ENCODE results near the gene ASAH2. TPM values are rescaled to one million over a fixed set of nuclear protein-coding genes. Genes with fewer than 3 reads are reported as not detected.

Gene ASAH2
- total and polyA plus RNA-seq, 11 donors, result 0.25 to 2.9 (median 1.00) TPM

- DNase-seq (no peak), ATAC-seq (no peak)
- no peak overlapping the region for H3K27ac ChIP-seq
- TF ChIP-seq POLR2A (IDR thresholded peaks at IDR 0.05), result no peak
- TF ChIP-seq CTCF (IDR thresholded peaks at IDR 0.05), result no peak
- no peak overlapping the region for H3K4me3 ChIP-seq
- WGBS, 4 donors, result 73 to 78% (median 76%) methylated on average over 3 of the region's 3 CpGs
- intact Hi-C loops (cut with DNase I), result no loop called here
- peaks cover 0 to 7% (median 0%) of the 10 kb centered on the region in 9 donors for H3K27me3 ChIP-seq
- H3K4me1 ChIP-seq, result peaks cover 0 to 4% (median 0%) of the 10 kb centered on the region in 12 donors
- no peaks in the 10 kb centered on the region for H3K36me3 ChIP-seq
- peaks cover 0 to 8% (median 0%) of the 10 kb centered on the region in 12 donors for H3K9me3 ChIP-seq
These were observed 39.6 kb downstream of the ASAH2 start for GRCh38 chr10:50211670-50212069.

- Histone ChIP-seq H3K27ac (no peak overlapping the region), H3K4me1 (no peaks in the 10 kb centered on the region), H3K36me3 (no peaks in the 10 kb centered on the region), H3K4me3 (no peak overlapping the region), H3K9me3 (peaks cover 0 to 8% (median 0%) of the 10 kb centered on the region in 12 donors), H3K27me3 (peaks cover 0 to 8% (median 0%) of the 10 kb centered on the region in 9 donors)
- TF ChIP-seq POLR2A (IDR thresholded peaks at IDR 0.05) (no peak), CTCF (IDR thresholded peaks at IDR 0.05) (no peak)
- ATAC-seq (no peak), DNase-seq (no peak)
- intact Hi-C loops (cut with DNase I), result no loop called here
These were observed 40.4 kb downstream of the ASAH2 start for GRCh38 chr10:50210876-50211275.

Other genes with a start within 250 kb of the ASAH2 start
- gene WASHC2A, start 183.6 kb downstream of the ASAH2 start, total RNA-seq, result 10 to 100 TPM; 20.1 to 64.2 (median 36.7) TPM
- gene WASHC2A, start 183.6 kb downstream of the ASAH2 start, polyA plus RNA-seq, result 10 to 100 TPM; 13.8 to 21.0 TPM

Measured in heart left ventricle (tissue), 16 donors.